Cardiac fibroblast (primary cell): Measurements from ENCODE around the gene LMO1.

Experiments
- DNase-seq, 2 donors: peaks; one replicate each; pipeline versions ENCODE4 v3.0.0 to v3.0.0-alpha.2; 2010; ENCODE audit warnings: low read depth in 2 of 2
- H3K4me3 ChIP-seq, 2 donors: replicated peaks in 1 of 2; 1 replicate in 1 of 2; 2 replicates in 1 of 2; pipeline ENCODE4 v1.5.1; 2011; ENCODE audit warnings: low read depth in 2 of 2, low read length in 2 of 2, mild to moderate bottlenecking in 2 of 2, moderate library complexity in 1 of 2
- TF ChIP-seq, protein P1 (sequence below): IDR thresholded peaks from one replicate; pipeline ENCODE4 v1.5.1; 2011; ENCODE audit warnings: low read depth, mild to moderate bottlenecking, low read length, inconsistent platforms

Gene LMO1

DNA sequence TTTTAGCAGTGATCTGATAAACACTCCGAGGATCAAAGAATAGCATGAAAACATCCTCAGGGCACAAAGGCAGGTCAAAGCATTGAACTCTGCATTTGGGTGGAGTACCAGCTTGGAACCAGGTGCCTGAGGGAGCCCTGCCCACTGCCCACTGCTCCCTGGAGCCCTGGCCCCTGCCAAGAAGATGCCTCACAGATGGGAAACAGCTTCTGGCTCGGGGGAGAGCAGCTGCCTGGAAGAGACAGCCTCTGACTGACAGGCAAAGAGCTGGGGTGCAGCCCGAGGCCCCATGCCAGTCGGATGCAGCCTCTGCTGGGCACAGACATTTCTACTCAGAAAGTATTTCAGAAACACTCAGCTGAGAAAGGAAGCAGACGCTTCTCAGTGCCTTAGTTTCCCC is 13.2 kb downstream of the LMO1 start:
- no peak overlapping the region for H3K4me3 ChIP-seq
- no peak for DNase-seq
- TF ChIP-seq, protein P1, sequence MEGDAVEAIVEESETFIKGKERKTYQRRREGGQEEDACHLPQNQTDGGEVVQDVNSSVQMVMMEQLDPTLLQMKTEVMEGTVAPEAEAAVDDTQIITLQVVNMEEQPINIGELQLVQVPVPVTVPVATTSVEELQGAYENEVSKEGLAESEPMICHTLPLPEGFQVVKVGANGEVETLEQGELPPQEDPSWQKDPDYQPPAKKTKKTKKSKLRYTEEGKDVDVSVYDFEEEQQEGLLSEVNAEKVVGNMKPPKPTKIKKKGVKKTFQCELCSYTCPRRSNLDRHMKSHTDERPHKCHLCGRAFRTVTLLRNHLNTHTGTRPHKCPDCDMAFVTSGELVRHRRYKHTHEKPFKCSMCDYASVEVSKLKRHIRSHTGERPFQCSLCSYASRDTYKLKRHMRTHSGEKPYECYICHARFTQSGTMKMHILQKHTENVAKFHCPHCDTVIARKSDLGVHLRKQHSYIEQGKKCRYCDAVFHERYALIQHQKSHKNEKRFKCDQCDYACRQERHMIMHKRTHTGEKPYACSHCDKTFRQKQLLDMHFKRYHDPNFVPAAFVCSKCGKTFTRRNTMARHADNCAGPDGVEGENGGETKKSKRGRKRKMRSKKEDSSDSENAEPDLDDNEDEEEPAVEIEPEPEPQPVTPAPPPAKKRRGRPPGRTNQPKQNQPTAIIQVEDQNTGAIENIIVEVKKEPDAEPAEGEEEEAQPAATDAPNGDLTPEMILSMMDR: no peak

DNA sequence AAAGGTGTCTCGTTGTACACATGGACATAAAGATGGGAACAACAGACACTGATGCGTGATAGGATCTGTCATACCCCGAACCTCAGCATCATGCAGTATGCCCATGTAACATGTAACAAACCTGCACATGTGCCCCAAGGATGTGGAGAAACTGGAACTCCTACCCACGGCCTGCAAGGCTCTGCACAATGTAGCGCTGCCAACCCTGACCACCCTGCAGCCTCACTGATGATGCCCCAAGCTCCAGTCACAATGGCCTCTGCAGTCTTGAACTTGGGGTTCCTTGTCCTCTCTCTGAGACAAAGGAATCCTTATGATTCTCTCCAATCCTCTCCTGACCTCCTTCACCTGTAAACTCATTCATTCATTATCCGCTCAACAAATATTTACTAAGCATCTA is 14.2 kb downstream of the LMO1 start:
- TF ChIP-seq, protein P1: no peak
- H3K4me3 ChIP-seq: no peak overlapping the region
- DNase-seq: no peak

DNA sequence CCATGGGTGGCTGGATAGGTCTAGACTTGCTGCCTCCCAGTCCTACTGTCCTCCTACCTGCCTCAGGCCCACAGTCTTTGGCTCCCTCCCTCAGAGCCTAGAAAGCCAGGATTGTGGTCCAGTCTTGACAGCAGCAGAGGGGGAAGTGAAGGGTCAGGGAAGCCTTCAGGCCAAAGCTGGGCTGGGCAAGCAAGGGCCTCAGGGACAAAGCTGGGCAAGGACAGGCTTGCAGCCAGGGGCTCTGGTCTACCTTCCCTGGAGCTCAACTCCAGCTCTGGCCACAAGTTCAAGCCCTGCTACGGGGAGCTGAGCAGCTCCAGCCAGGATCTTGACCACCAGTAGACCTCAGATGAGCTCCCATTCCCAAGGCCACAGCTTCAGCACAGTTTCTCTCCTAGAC is 14.9 kb downstream of the LMO1 start:
- TF ChIP-seq, protein P1: no peak
- no peak overlapping the region for H3K4me3 ChIP-seq
- no peak for DNase-seq

- H3K4me3 ChIP-seq: no peak overlapping the region
- TF ChIP-seq, protein P1: peak; percentile 44
- DNase-seq: no peak
Measured at GRCh38 chr11:8247312-8247711, 16.4 kb downstream of the LMO1 start.

DNA sequence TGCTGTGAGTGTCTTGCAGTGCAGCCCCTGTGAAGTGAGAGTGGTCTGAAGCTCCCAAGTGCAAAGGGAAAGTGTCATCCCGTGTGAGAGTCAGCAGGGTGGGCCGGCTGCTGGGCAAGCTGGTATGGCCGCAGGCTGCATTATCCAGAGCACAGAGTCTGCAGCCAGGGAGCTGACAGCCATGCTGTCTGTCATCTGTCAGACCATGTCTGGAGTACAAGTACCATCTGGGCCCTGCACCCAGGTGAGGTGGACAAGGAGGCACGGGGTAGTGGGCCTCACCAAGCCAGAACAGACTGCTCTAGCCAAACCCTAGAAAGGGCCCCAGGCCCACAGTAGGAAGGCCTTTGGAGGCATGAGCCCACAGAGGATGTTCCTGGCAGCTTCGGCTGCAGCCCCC is 20.2 kb downstream of the LMO1 start:
- TF ChIP-seq, protein P1: no peak
- H3K4me3 ChIP-seq: no peak overlapping the region
- DNase-seq: no peak

DNA sequence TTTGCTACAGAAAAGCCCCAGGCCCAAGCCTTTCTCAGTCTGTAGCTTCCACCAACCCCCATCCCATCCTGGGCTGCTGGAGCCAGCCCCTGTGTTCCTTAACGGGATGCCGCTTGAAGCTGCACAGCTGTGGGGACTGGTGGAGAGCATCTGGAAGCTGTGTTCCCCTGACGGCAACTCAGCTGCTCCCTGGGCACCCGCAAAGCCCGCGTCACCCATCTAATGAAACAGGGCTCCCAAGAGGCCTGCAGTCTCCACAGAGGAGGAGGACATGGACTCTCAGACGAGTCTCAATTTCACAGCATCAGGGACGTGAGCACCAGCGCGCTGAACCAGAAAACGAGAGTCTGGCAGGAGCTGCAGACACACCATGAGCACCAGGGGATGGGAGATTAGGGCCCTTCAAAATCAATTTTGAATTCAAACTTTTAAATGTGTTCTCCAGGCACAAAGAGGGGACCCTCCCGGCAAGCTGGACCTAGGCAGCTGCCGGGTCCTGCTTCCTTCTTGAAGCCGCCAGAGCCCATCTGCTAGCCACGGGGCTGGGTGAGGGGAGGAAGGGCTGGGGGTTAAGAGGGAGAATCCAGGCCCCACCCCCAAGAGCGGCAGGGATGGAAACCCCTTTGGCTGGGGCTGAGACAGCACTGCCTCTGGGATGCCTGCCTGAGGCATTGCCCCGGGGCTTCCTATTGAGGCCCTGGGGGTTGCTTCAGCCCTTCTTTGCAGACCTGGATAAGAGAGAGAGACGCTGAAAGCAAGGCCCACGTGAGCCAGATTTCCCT is 21.0 kb downstream of the LMO1 start:
- no peak overlapping the region for H3K4me3 ChIP-seq
- TF ChIP-seq, protein P1: no peak
- no peak for DNase-seq

DNA sequence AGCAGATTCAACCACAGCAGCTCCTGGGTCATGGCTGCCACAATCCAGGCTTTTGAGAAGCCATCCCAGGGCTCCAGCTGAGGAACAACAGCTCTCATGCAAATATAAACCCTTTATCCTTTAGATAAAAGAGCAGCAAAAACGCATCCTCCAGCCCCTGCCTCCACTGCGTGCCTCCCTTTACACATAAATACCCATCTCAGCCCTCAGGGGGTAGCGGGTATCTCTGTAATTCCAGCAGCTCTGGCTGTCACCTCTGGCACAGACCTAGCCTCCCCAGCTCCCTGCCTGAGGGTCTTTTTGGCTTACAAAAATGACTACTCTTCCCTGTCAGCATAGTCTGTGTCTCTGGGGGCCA is 21.6 kb downstream of the LMO1 start:
- no peak overlapping the region for H3K4me3 ChIP-seq
- TF ChIP-seq, protein P1: no peak
- DNase-seq: no peak
